CD4-positive, alpha-beta T cell treated with Interferon alpha-2 for 1 hour (primary cell): ENCODE measurements around the gene MAPK10.
"Not testable (repeated sequence)": the region's sequence is repeated elsewhere in the genome, so short reads cannot be mapped to it uniquely, and the experiment has no call there.

Source experiments
- DNase-seq, 2 donors: peaks; one replicate each; pipeline ENCODE4 v3.0.0-alpha.2; 2020 to 2022

Gene MAPK10

GRCh38 chr4:86021671-86022070 is 338.2 kb downstream of the MAPK10 start:
- DNase-seq, result not testable (repeated sequence)

GRCh38 chr4:86019906-86020305 is 339.9 kb downstream of the MAPK10 start:
- DNase-seq, result no peak

GRCh38 chr4:86019362-86019761 is 340.5 kb downstream of the MAPK10 start:
- DNase-seq, result no peak

GRCh38 chr4:86015412-86016350 is 344.2 kb downstream of the MAPK10 start:
- DNase-seq, result no peak

GRCh38 chr4:86014599-86014998 is 345.3 kb downstream of the MAPK10 start:
- no peak for DNase-seq

- DNase-seq, result no peak
Measured at GRCh38 chr4:86013621-86014020, 346.2 kb downstream of the MAPK10 start.

- DNase-seq, result no peak
Measured at GRCh38 chr4:86011117-86011516, 348.7 kb downstream of the MAPK10 start.

- DNase-seq, result no peak
Measured at GRCh38 chr4:86007042-86007441, 352.8 kb downstream of the MAPK10 start.

GRCh38 chr4:86006057-86006456 is 353.8 kb downstream of the MAPK10 start:
- no peak for DNase-seq

GRCh38 chr4:86004030-86004429 is 355.8 kb downstream of the MAPK10 start:
- no peak for DNase-seq

GRCh38 chr4:86001591-86001990 is 358.3 kb downstream of the MAPK10 start:
- no peak for DNase-seq

- no peak for DNase-seq
Measured at GRCh38 chr4:85995361-85995760, 364.5 kb downstream of the MAPK10 start.

- no peak for DNase-seq
Measured at GRCh38 chr4:85994576-85994975, 365.3 kb downstream of the MAPK10 start.

- no peak for DNase-seq
Measured at GRCh38 chr4:85993641-85994040, 366.2 kb downstream of the MAPK10 start.

- DNase-seq, result no peak
Measured at GRCh38 chr4:85986266-85986665, 373.6 kb downstream of the MAPK10 start.

- DNase-seq, result no peak
Measured at GRCh38 chr4:85979276-85979675, 380.6 kb downstream of the MAPK10 start.

- no peak for DNase-seq
Measured at GRCh38 chr4:85970535-85970934, 389.3 kb downstream of the MAPK10 start.

GRCh38 chr4:85968945-85969819 is 390.7 kb downstream of the MAPK10 start:
- DNase-seq, result peak in 1 of 2 donors; percentile 2

GRCh38 chr4:85967872-85968271 is 392.0 kb downstream of the MAPK10 start:
- DNase-seq, result no peak

- no peak for DNase-seq
Measured at GRCh38 chr4:85966373-85966772, 393.5 kb downstream of the MAPK10 start.

GRCh38 chr4:85965529-85965928 is 394.3 kb downstream of the MAPK10 start:
- DNase-seq, result no peak

GRCh38 chr4:85965017-85965416 is 394.8 kb downstream of the MAPK10 start:
- not testable (repeated sequence) for DNase-seq

GRCh38 chr4:85964298-85964697 is 395.6 kb downstream of the MAPK10 start:
- DNase-seq, result no peak

- no peak for DNase-seq
Measured at GRCh38 chr4:85963231-85963630, 396.6 kb downstream of the MAPK10 start.
